Measurements from ENCODE around the gene TMEM167A. TPM values are rescaled to one million over a fixed set of nuclear protein-coding genes. Genes with fewer than 3 reads are reported as not detected.
A peak's percentile ranks its signal among the peaks of the same experiment; 100 is the strongest.
"Not testable (repeated sequence)": the region's sequence is repeated elsewhere in the genome, so short reads cannot be mapped to it uniquely, and the experiment has no call there.

The TMEM167A gene
- total RNA-seq, 1 experiment from 2014 or later = 175 TPM

GRCh38 chr5:83090169-83090568 lies 13.0 kb upstream of the TMEM167A start:
- DNase-seq (ENCODE audit: low spot score) = no peak

- DNase-seq (ENCODE audit: low spot score) = no peak
Measured at GRCh38 chr5:83085106-83085505, 7.9 kb upstream of the TMEM167A start.

GRCh38 chr5:83084336-83084735 lies 7.1 kb upstream of the TMEM167A start:
- no peak for DNase-seq (ENCODE audit: low spot score)

GRCh38 chr5:83082750-83083149 lies 5.6 kb upstream of the TMEM167A start:
- DNase-seq (ENCODE audit: low spot score) = no peak

- DNase-seq (ENCODE audit: low spot score) = peak; percentile 7
Measured at GRCh38 chr5:83077662-83078261, 568 bp upstream of the TMEM167A start.

- DNase-seq (ENCODE audit: low spot score) = no peak
Measured at GRCh38 chr5:83072966-83073365, 4.2 kb downstream of the TMEM167A start.

- no peak for DNase-seq (ENCODE audit: low spot score)
Measured at GRCh38 chr5:83071286-83072051, 5.7 kb downstream of the TMEM167A start.

- DNase-seq (ENCODE audit: low spot score) = no peak
Measured at GRCh38 chr5:83069096-83069799, 7.9 kb downstream of the TMEM167A start.

GRCh38 chr5:83067377-83067776 lies 9.8 kb downstream of the TMEM167A start:
- DNase-seq (ENCODE audit: low spot score) = not testable (repeated sequence)

GRCh38 chr5:83066548-83067110 lies 10.6 kb downstream of the TMEM167A start:
- no peak for DNase-seq (ENCODE audit: low spot score)

GRCh38 chr5:83059341-83059740 lies 17.9 kb downstream of the TMEM167A start:
- DNase-seq (ENCODE audit: low spot score) = no peak

- DNase-seq (ENCODE audit: low spot score) = no peak
Measured at GRCh38 chr5:83058726-83059125, 18.5 kb downstream of the TMEM167A start.

GRCh38 chr5:83055166-83055565 lies 22.0 kb downstream of the TMEM167A start:
- no peak for DNase-seq (ENCODE audit: low spot score)

GRCh38 chr5:83050723-83051340 lies 26.4 kb downstream of the TMEM167A start:
- no peak for DNase-seq (ENCODE audit: low spot score)

GRCh38 chr5:83049370-83049885 lies 27.8 kb downstream of the TMEM167A start:
- no peak for DNase-seq (ENCODE audit: low spot score)

- no peak for DNase-seq (ENCODE audit: low spot score)
Measured at GRCh38 chr5:83048811-83049210, 28.4 kb downstream of the TMEM167A start.

- no peak for DNase-seq (ENCODE audit: low spot score)
Measured at GRCh38 chr5:83048277-83048676, 28.9 kb downstream of the TMEM167A start.

- no peak for DNase-seq (ENCODE audit: low spot score)
Measured at GRCh38 chr5:83044926-83045325, 32.3 kb downstream of the TMEM167A start.

- no peak for DNase-seq (ENCODE audit: low spot score)
Measured at GRCh38 chr5:83042507-83042906, 34.7 kb downstream of the TMEM167A start.

GRCh38 chr5:83038924-83039323 lies 38.3 kb downstream of the TMEM167A start:
- no peak for DNase-seq (ENCODE audit: low spot score)

GRCh38 chr5:83036991-83037575 lies 40.1 kb downstream of the TMEM167A start:
- no peak for DNase-seq (ENCODE audit: low spot score)
